ENCODE measurements around the gene GPR108. TPM values are rescaled to one million over a fixed set of nuclear protein-coding genes. Genes with fewer than 3 reads are reported as not detected.

GPR108 gene
- total and polyA plus RNA-seq, 2 of the 8 experiments (the other 6 are each of a cell fraction or from before 2014, with no cell fraction given), result 34.9 to 46.0 TPM

DNA sequence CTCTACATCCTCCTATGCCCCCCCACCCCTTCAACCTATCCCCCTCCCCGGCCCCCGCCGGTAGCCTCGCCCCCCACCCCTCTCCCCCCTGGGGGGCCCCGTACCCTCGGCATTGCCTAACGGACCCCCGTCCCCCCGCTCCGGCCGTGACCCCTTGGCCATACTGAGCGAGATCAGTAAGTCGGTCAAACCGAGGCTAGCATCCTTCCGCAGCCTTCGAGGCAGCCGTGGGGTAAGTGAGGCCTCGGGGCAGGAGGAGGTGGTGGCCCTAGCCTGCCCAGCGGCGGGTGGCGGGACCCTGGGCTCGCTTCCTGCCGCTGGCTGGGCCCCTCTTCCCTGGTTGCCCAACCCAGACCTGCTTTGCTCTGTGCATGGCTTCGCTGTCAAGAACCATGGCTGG lies 8.6 kb upstream of the GPR108 start:
- Histone ChIP-seq H3K4ac (replicated peaks; ENCODE audit: insufficient read length, low read depth, low read length) (no peak overlapping the region), H2BK5ac (ENCODE audit: low read depth, low read length) (no peak overlapping the region), H4K20me1 (replicated peaks in 1 of 2; ENCODE audit: control insufficient read depth in 1 of 2, insufficient read depth in 2 of 2, low read length in 2 of 2) (peaks cover 0 to 6% of the 10 kb centered on the region in 2 experiments), H3K79me2 (ENCODE audit: control insufficient read depth in 1 of 2, insufficient read depth in 2 of 2, low read length in 2 of 2) (peaks cover 0 to 11% of the 10 kb centered on the region in 2 experiments; a peak in 1 of 4 replicates), H3K27me3 (replicated peaks in 1 of 4; ENCODE audit: control insufficient read depth in 3 of 4, extremely low read depth in 1 of 4, insufficient read depth in 3 of 4, low read length in 3 of 4) (no peaks in the 10 kb centered on the region), H2BK15ac (ENCODE audit: low read length) (no peak overlapping the region), H4K91ac (replicated peaks; ENCODE audit: insufficient read length, low read length) (no peak overlapping the region), H3K9ac (replicated peaks in 1 of 4; ENCODE audit: extremely low read depth in 1 of 4, low read depth in 3 of 4, low read length in 3 of 4) (no peak overlapping the region), H3K4me3 (ENCODE audit: extremely low read depth in 1 of 4, insufficient read depth in 2 of 4, low read depth in 3 of 4, low read length in 4 of 4) (no peak overlapping the region), H3K9me3 (ENCODE audit: insufficient read depth in 2 of 2, low read depth in 1 of 2, low read length in 1 of 2) (no peaks in the 10 kb centered on the region), H3K23me2 (ENCODE audit: low read depth, low read length) (peaks cover under 1% of the 10 kb centered on the region; the same call in 1 of the 2 replicates), H3K27ac (ENCODE audit: low read depth, low read length) (no peak overlapping the region), H3K14ac (ENCODE audit: insufficient read length) (no peak overlapping the region), H4K8ac (ENCODE audit: extremely low read depth, insufficient read depth, low read length) (no peak overlapping the region), H3K23ac (ENCODE audit: insufficient read length) (no peak overlapping the region), H2BK12ac (ENCODE audit: low read depth, low read length) (no peak overlapping the region), H3K56ac (replicated peaks; ENCODE audit: insufficient read length, low read depth, low read length) (no peak overlapping the region), H2AK5ac (ENCODE audit: low read depth, low read length) (no peak overlapping the region), H2BK20ac (ENCODE audit: low read length) (no peak overlapping the region), H3K4me1 (replicated peaks in 1 of 4; ENCODE audit: control insufficient read depth in 3 of 4, insufficient read depth in 4 of 4, low read length in 3 of 4) (peaks cover 0 to 16% (median 11%) of the 10 kb centered on the region in 4 experiments; a peak in 5 of 7 replicates), H2BK120ac (replicated peaks; ENCODE audit: low read depth, low read length) (no peak overlapping the region), H3K79me1 (ENCODE audit: low read depth, low read length) (peaks cover 2% of the 10 kb centered on the region), H3K36me3 (ENCODE audit: control insufficient read depth in 2 of 4, insufficient read depth in 4 of 4, low read length in 3 of 4) (peaks cover 31 to 85% (median 52%) of the 10 kb centered on the region in 4 experiments), H3K18ac (ENCODE audit: extremely low read depth, low read length) (no peak overlapping the region), H2AFZ (ENCODE audit: low read length) (no peak overlapping the region), H4K5ac (ENCODE audit: insufficient read length, low read depth, low read length) (no peak overlapping the region), H3K4me2 (ENCODE audit: insufficient read depth in 1 of 2, low read depth in 2 of 2, low read length in 2 of 2) (no peak overlapping the region)
- 92% methylated on average over 4 of the region's 24 CpGs; no CpG with 5 or more reads in 1 of the 2 experiments for WGBS, 2 experiments (ENCODE audit: extremely low coverage in 1 of 2, insufficient coverage in 1 of 2, insufficient read length in 1 of 2, insufficient replicate concordance in 2 of 2, low coverage in 1 of 2, low lambda C conversion rate in 2 of 2, missing lambda C conversion rate in 1 of 2)
- ChIA-PET CTCF (ENCODE audit: partially characterized antibody) (no interaction called here), POLR2A (ENCODE audit: partially characterized antibody) (interaction anchor here (1.4 kb wide), 1 partner anchor 18 kb away, joined by 4 read pairs; no protein-coding TSS in a partner anchor)
- TF ChIP-seq HDAC2 (IDR thresholded peaks at IDR 0.05; ENCODE audit: borderline replicate concordance in 1 of 2, low read depth in 2 of 2, low read length in 2 of 2) (no peak), POLR2A (IDR thresholded peaks at IDR 0.05; ENCODE audit: control extremely low read depth in 1 of 2, low read depth in 2 of 2, low read length in 2 of 2) (no peak), EP300 (IDR thresholded peaks at IDR 0.05; ENCODE audit: borderline replicate concordance in 1 of 2, low read depth in 2 of 2, low read length in 2 of 2) (no peak), PHF8 (conservative IDR thresholded peaks at IDR 0.05; ENCODE audit: low read depth, low read length) (no peak), EGR1 (IDR thresholded peaks at IDR 0.05; ENCODE audit: borderline replicate concordance, low read depth, low read length) (no peak), RFX5 (IDR thresholded peaks at IDR 0.05; ENCODE audit: borderline replicate concordance, low read depth, low read length) (no peak), USF2 (IDR thresholded peaks at IDR 0.05; ENCODE audit: low read length) (no peak)
- FAIRE-seq, result no peak
- no peak for DNase-seq (ENCODE audit: low read depth in 1 of 2, low spot score in 2 of 2)
